Transverse colon (tissue), 4 donors: ENCODE data around the gene GIGYF1. TPM values are rescaled to one million over a fixed set of nuclear protein-coding genes. Genes with fewer than 3 reads are reported as not detected.
"Not testable (repeated sequence)": the region's sequence is repeated elsewhere in the genome, so short reads cannot be mapped to it uniquely, and the experiment has no call there.

Experiments
- DNase-seq: peaks from one replicate; pipeline ENCODE4 v3.0.0-alpha.2; 2019
- H3K27ac ChIP-seq, 4 donors: fragments of 200-600 bp; sonication (generic); 2 replicates each; pipeline ENCODE4 v1.5.1; 2016 to 2018; ENCODE audit warnings: inconsistent platforms in 4 of 4
- H3K27me3 ChIP-seq: fragments of 200-600 bp; sonication (generic); 2 replicates; pipeline ENCODE4 v1.5.1; 2017; ENCODE audit warnings: inconsistent platforms
- H3K36me3 ChIP-seq, 4 donors: fragments of 200-600 bp; sonication (generic); 2 replicates each; pipeline ENCODE4 v1.5.1; 2017 to 2019; ENCODE audit warnings: inconsistent platforms in 4 of 4
- H3K4me1 ChIP-seq, 4 donors: fragments of 200-600 bp; sonication (generic); 2 replicates each; pipeline ENCODE4 v1.5.1; 2017 to 2020; ENCODE audit warnings: inconsistent platforms in 4 of 4
- H3K4me3 ChIP-seq, 4 donors: fragments of 200-600 bp; sonication (generic); 1 replicate in 1 of 4; 2 replicates in 3 of 4; pipeline versions ENCODE4 v1.5.1 to v1.6.1; 2017 to 2019; ENCODE audit warnings: inconsistent platforms in 4 of 4
- H3K9me3 ChIP-seq, 2 donors: fragments of 200-600 bp; sonication (generic); 2 replicates each; pipeline ENCODE4 v1.5.1; 2017 to 2019; ENCODE audit warnings: inconsistent platforms in 2 of 2
- EP300 ChIP-seq: sonication (generic); formaldehyde crosslinking; IDR thresholded peaks from one replicate; pipeline ENCODE4 v1.6.1; 2017; ENCODE audit warnings: antibody characterized with exemption, low read depth
- POLR2A ChIP-seq: fragments of 450-650 bp; IDR thresholded peaks from one replicate; pipeline ENCODE4 v1.6.1; 2016; ENCODE audit warnings: antibody characterized with exemption, mild to moderate bottlenecking, moderate library complexity
- POLR2AphosphoS5 ChIP-seq, 3 donors: sonication (generic); formaldehyde crosslinking; IDR thresholded peaks; one replicate each; pipeline ENCODE4 v1.6.1; 2016; ENCODE audit warnings: antibody characterized with exemption in 3 of 3
- WGBS, 2 donors: methylation state at CpG; one replicate each; pipeline ENCODE4 v1.1.5; 2018; ENCODE audit warnings: low coverage in 1 of 2; 5-methylcytosine and 5-hydroxymethylcytosine counted together
- in situ Hi-C, 4 donors: fragments of 200-750 bp; cut with MboI; loops; one replicate each; pipeline versions ENCODE4 v1.15.0 to v1.15.1; 2017; ENCODE audit warnings: low sequenced_read_pairs in 3 of 4, low pct_ligation_motif_present in 1 of 4, low pct_unique_long_range_greater_than_20kb in 1 of 4
- intact Hi-C: fragments of 100-400 bp; cut with DNase I; formaldehyde crosslinking; loops from one replicate; pipeline ENCODE4 v1.15.1; 2023; ENCODE audit warnings: low total_unique reads
- total RNA-seq, 4 donors: library from RNA; depleted of rRNA; stranded (reverse); fragments of >200 nt; gene quantifications; one replicate each; pipeline ENCODE4 v1.1.0, GENCODE V29; 2016
- TF ChIP-seq, protein P1 (sequence below), 5 experiments: fragments of 200-600 bp in 3 of 5; fragments of 450-650 bp in 2 of 5; sonication (generic) in 3 of 5; IDR thresholded peaks; 1 replicate in 2 of 5; 2 replicates in 3 of 5; pipeline ENCODE4 v1.5.1; 2016 to 2017; ENCODE audit warnings: antibody characterized with exemption in 5 of 5, inconsistent platforms in 3 of 5, mild to moderate bottlenecking in 2 of 5, moderate library complexity in 1 of 5

GIGYF1 gene
- total RNA-seq, 4 donors from 2014 or later = 25.4 to 104 (median 51.8) TPM

GRCh38 chr7:100667331-100668068 lies 26.6 kb downstream of the GIGYF1 start:
- in situ Hi-C loops = no loop called here
- TF ChIP-seq, protein P1, sequence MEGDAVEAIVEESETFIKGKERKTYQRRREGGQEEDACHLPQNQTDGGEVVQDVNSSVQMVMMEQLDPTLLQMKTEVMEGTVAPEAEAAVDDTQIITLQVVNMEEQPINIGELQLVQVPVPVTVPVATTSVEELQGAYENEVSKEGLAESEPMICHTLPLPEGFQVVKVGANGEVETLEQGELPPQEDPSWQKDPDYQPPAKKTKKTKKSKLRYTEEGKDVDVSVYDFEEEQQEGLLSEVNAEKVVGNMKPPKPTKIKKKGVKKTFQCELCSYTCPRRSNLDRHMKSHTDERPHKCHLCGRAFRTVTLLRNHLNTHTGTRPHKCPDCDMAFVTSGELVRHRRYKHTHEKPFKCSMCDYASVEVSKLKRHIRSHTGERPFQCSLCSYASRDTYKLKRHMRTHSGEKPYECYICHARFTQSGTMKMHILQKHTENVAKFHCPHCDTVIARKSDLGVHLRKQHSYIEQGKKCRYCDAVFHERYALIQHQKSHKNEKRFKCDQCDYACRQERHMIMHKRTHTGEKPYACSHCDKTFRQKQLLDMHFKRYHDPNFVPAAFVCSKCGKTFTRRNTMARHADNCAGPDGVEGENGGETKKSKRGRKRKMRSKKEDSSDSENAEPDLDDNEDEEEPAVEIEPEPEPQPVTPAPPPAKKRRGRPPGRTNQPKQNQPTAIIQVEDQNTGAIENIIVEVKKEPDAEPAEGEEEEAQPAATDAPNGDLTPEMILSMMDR (IDR thresholded peaks at IDR 0.05) = no peak
- TF ChIP-seq POLR2A (no peak), EP300 (no peak), POLR2AphosphoS5 (IDR thresholded peaks at IDR 0.05) (no peak)
- WGBS, 2 donors = 80 to 81% methylated on average over 13 to 16 of the region's 16 CpGs

GRCh38 chr7:100665168-100665726 lies 28.8 kb downstream of the GIGYF1 start:
- Histone ChIP-seq H3K9me3 (no peaks in the 10 kb centered on the region), H3K27ac (no peak overlapping the region), H3K4me3 (no peak overlapping the region), H3K36me3 (no peaks in the 10 kb centered on the region), H3K4me1 (no peaks in the 10 kb centered on the region), H3K27me3 (no peaks in the 10 kb centered on the region)
- 86 to 93% methylated on average over 2 to 5 of the region's 5 CpGs for WGBS, 2 donors
- intact Hi-C loops (no loop called here), in situ Hi-C loops (no loop called here)
- TF ChIP-seq POLR2A (no peak), POLR2AphosphoS5 (IDR thresholded peaks at IDR 0.05) (no peak), EP300 (no peak)
- TF ChIP-seq, protein P1 (IDR thresholded peaks at IDR 0.05) = no peak
- no peak for DNase-seq

More at GRCh38 chr7:100667331-100668068, 26.6 kb downstream of the GIGYF1 start:
- Histone ChIP-seq H3K36me3 (no peaks in the 10 kb centered on the region), H3K27me3 (no peaks in the 10 kb centered on the region), H3K4me1 (no peaks in the 10 kb centered on the region), H3K27ac (no peak overlapping the region), H3K9me3 (no peaks in the 10 kb centered on the region), H3K4me3 (no peak overlapping the region)
- no peak for DNase-seq
- intact Hi-C loops = no loop called here

DNA sequence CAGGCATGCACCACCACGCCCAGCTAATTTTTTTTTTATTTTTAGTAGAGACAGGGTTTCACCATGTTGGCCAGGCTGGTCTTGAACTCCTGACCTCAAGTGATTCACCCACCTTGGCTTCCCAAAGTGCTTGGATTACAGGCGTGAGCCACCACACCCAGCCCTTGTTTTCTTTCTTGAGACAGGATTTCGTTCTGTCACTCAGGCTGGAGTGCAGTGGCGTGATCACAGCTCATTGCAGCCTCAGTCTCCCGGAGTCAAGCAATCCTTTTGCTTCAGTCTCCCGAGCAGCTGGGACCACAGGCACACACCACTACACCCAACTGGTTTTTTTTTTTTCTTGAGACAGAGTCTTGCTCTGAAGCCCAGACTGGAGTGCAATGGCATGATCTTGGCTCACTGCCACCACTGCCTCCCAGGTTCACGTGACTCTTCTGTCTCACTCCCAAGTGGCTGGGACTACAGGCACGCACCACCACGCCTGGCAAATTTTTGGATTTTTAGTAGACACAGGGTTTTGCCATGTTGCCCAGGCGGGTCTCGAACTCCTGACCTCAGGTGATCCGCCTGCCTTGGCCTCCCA lies 31.8 kb downstream of the GIGYF1 start:
- in situ Hi-C loops, H3K27ac ChIP-seq, H3K4me3 ChIP-seq, DNase-seq, H3K36me3 ChIP-seq, intact Hi-C loops, H3K4me1 ChIP-seq, H3K9me3 ChIP-seq: not testable (repeated sequence)
- H3K27me3 ChIP-seq = peaks cover 23% of the 10 kb centered on the region
- WGBS, 2 donors = 70 to 88% methylated on average over 1 to 12 of the region's 12 CpGs

- 31% methylated on average over 32 of the region's 63 CpGs; no CpG with 5 or more reads in 1 of the 2 donors for WGBS, 2 donors
- in situ Hi-C loops (no loop called here), intact Hi-C loops (no loop called here)
- TF ChIP-seq, protein P1 (IDR thresholded peaks at IDR 0.05) = no peak
- TF ChIP-seq EP300 = no peak
- TF ChIP-seq POLR2A = no peak
- no peaks in the 10 kb centered on the region for H3K36me3 ChIP-seq
- peak; percentile 21 for DNase-seq
- no peak within 1 kb of the TSS for H3K4me3 ChIP-seq
- H3K4me1 ChIP-seq = no peaks in the 10 kb centered on the region
- H3K27me3 ChIP-seq = peaks cover 66% of the 10 kb centered on the region
- H3K9me3 ChIP-seq = no peaks in the 10 kb centered on the region
- no peak within 1 kb of the TSS for H3K27ac ChIP-seq
Observed at GRCh38 chr7:100655908-100656674, 38.0 kb downstream of the GIGYF1 start, which contains the start of gene ACTL6B. ACTL6B (minus strand) TSS chr7:100656448; CDS start chr7:100656354, 94 bp downstream.
